ENCODE results near the gene ADGRD1.

ADGRD1 gene

GRCh38 chr12:131076791-131077747 lies 123.4 kb downstream of the ADGRD1 start:
- no peak for DNase-seq

DNA sequence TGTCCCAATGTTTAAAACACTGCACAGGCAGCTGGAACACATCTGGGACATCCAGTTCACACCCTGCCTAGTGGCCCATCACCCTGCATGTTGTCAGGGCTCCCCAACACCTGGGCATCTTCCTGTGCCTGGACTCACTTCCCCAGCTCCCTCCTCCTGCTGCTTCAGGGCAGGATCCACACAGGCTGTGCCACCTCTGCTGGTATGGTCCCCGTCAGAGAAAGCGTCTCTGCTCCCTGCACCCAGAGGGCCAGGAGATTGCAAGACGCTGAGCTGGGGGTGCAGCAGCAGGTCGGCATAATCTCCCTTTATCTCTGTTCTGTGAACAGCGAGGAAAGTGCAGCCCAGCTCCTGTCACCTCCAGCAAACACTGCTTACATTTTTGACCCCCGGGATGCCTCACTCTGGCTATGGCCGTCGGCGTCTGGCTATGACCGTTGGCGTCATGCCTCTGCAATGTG lies 124.3 kb downstream of the ADGRD1 start:
- no peak for DNase-seq

DNA sequence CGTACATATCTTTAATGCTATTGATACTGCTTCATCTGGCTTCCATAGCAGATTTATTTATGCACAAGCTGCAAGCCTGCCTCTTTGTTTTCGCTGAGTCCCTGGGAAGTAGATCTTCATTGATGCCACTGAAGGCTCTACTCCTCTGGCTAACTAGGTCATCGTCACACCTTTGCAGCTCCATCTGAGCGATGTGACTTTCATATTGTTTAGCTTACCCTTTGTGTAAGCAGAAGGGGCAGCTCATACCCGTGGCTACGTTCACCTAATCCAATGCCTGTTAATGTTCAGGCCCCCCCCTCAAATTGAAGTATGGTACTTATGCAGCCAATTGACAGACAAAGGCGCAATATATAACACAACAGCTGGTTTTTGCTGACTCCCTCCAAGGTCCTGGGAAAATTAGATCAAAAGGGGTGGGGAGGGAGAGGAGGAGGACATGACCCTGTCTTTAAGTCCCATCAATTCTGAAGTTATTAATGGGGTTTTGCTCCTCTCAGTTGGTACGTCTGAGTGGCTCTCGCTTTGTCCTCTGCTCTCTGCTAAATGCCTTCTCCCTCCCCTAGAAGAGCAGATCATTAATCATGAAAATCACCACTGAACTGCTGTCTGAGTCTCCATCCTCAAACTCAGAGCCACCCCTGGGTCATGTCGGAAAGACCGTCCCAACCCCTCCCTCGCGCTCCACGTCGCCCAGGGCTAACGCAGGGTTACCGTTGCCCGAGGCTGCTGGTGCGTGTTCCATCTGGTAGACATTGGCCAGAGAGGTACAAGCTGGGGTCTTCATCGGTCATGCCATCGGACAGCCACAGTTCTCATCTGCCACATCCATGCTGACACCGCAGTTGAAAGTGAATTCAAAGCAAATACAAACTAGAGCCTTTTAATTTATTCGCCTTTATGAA lies 128.8 kb downstream of the ADGRD1 start:
- DNase-seq, result no peak

GRCh38 chr12:131084341-131085011 lies 130.8 kb downstream of the ADGRD1 start:
- no peak for DNase-seq

DNA sequence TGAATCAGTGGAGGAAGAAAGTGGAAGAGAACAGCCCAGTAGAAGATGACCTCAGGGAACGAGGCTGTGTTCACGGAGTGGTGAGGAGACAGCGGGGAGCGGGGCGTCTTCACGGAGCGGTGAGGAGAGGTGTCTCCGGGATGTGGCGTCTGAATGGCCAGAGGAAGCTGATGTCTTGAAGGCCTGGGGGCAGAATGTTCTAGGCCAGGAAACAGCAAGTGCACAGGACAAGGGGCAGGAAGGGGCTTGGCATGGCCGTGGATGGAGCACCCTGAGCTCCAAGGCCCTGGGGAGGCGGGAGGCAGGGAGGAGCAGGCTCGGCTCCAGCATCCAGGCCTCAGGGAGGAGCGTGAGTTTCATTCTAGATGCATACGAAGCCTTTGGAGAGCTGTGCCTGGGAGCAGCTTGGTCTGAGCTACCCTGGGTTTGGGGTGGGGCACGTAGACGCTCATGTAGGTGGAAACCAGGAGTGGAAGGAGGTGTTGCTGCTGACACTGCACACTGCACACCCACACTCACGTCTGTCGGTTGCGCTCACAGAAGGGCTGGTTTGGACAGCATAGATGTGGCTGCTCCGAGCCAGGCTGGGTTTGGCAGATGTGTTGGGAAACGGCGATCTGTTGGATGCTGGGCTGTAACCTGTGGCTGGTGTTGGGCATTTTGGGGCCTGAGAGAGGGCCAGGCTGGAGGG lies 131.6 kb downstream of the ADGRD1 start:
- no peak for DNase-seq

- DNase-seq, result no peak
Observed at GRCh38 chr12:131085816-131086591, 132.3 kb downstream of the ADGRD1 start.

DNA sequence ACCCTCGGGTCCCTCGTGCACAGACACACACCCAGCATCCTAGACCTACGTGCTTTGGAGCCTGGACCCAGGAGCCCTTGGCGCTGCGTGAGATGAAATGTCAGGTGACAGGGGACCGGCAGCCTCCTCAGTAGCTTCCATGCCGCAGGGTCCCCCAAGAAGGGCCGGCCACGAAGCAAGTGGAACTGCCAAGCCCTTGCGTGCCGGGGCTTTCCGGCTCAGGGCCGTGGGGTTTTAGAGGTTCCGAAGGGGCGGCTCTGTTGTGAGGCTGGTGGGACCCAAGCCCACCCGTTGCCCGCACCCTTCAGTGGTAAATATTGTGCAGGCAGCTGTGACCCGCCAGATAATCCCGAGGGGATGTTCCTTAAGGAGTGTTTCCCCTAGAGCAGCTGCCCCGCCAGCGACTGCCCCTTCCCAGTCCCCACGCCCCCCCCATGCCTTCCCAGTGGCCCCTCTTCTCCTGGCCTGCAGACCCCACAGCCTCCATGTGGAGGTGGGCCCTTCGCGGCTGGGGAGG lies 133.7 kb downstream of the ADGRD1 start:
- DNase-seq, result no peak

- no peak for DNase-seq
Observed at GRCh38 chr12:131087991-131088700, 134.4 kb downstream of the ADGRD1 start.

GRCh38 chr12:131088701-131089530 lies 135.2 kb downstream of the ADGRD1 start:
- no peak for DNase-seq

DNA sequence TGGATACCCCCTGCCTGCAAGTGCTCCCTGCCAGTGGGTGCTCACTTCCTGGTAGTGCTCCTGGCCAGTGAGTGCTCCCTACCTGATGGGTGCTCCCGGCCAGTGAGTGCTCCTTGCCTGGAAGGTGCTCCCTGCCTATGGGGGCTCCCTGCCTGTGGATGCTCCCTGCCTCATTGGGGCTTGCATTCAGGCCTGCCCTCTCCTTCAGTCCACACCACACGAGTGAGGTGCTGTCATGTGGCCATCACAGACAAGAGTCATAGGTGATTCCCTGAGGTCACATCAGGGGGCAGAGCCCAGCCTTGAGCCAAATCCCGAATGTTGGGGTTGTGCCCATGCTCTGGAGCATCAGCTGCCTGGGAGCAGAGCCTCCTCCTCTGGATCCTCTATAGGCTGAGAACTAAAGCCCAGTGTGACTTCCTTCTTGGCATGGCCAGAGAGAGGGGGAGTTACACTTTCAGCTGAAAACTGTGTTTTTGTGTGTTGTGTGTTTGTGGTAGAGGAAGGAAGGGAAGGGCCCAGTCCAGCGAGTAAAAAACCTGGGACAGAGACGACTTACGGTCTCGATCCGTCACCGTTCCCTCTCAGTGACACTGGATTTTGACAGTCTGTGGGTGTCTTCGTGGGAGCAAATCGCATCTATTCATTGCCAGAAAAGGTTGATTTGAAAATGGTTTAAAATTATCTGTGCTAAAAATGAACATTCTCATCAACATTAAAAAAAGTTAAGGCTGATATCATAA lies 136.0 kb downstream of the ADGRD1 start:
- no peak for DNase-seq

DNA sequence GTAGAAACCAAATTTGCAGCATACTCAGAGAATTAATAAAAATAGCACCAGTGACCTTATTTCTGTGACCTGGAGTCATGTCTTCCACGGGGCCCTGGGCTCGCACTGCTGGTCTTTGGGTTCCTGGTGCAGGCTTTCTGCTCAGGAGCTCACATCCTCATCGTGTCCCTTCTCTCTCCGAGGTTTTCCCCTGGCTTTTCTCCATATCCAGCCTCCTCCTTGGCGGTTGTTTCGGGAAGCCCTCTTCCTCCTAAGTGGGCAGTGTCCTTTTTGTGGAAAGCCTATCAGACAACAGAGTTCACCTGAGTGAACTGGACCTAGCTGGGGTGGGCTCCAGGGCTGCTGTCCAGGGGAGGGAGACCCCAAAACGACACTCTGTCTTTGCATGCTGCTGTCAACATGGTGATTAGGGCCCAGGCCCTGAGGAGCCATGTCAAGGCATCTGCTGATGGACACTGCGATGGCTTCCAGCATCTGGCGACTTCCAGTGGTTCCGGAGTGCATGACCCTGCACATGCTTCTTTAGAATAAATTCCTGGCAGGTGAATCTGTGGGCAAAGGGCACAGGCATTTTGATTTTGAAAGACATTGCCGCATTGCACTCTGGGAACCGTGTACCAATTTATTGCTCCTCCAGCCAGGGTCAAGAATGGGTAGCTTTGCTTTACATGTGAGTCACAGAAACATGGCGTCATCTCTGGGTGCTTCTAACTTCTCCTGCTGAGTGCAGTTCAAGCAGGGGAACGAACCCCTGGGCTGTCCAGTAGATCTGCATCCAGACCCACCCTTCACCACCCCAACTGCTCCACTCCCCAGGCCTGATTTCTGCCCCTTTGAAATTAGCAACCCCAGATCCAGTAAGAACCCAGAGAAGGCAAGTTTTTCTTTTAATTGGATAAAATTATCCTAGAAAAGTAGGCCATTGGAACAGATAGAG lies 136.8 kb downstream of the ADGRD1 start:
- DNase-seq, result no peak

DNA sequence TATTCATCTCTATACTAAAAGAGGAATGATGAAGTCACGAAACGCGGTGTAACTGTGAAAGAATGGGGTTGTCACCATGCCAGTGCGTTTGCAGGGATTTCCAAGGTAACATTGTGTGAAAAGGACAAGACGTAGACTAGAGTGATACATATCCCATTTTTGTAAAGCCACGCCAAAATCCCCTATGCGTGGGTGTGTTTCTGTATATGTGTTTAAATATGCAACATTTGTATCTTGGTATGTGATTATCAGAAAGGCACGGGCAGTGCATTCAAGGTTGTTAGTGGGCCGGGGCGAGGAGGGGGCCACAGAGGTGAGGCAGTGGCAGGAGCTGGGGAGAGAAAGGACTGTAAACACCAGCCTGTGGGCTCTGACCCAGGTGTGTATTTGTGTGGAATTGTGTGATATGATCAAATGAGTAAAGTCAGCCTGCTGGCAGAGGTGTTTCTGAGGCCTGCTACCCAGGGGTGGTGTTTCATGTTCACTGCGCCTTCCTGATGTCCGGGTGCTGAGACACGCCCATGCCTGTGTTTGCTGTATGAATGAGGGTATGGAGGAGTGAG lies 137.8 kb downstream of the ADGRD1 start:
- DNase-seq, result no peak

- no peak for DNase-seq
Observed at GRCh38 chr12:131091976-131092691, 138.4 kb downstream of the ADGRD1 start.

DNA sequence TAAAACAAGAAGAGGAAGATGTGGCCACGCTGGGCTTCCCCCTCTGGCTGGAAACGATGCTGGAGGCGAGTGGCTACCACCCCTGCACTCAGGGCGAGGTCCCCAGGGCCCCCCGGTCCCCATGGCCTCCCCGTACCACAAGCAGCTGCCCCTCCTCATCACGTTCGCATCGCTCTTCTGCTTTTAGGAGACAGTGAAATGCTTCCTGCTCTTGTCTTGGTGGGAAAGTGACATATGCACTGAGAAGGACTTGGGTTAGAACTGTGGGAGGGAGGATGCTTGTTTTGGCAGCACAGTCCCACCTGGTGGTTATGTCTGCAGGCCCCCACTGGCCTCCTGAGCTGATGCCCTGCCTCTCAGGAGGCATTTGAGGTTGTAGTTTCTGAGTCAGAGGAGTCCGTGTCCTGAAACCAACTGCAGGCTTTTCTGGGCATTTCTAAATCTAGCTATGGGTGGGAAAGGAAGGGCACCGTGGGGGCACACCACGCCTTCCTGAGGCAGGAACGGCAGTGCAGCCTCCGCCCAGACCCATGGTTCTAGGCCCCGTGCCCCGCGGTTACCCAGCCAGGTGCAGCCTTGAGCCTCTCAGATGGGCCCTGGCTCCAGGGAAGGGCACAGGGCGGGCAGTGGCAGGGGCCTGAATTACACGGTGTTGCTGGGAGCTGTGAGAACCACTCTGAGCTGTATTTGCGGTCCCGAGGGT lies 139.3 kb downstream of the ADGRD1 start:
- DNase-seq, result no peak

- no peak for DNase-seq
Observed at GRCh38 chr12:131093604-131093955, 139.9 kb downstream of the ADGRD1 start.
